Gastroesophageal sphincter (tissue), 4 donors: ENCODE results near the gene PKDCC. TPM values are rescaled to one million over a fixed set of nuclear protein-coding genes. Genes with fewer than 3 reads are reported as not detected.
A peak's percentile ranks its signal among the peaks of the same experiment; 100 is the strongest.

Source experiments
- ATAC-seq: fragments of 150-250 bp; one replicate; pipeline ENCODE4 v1.9.1; 2016; ENCODE audit warnings: mild to moderate bottlenecking, moderate library complexity
- H3K27ac ChIP-seq, 4 donors: fragments of 200-600 bp; sonication (generic) in 3 of 4; 1 replicate in 3 of 4; 2 replicates in 1 of 4; pipeline ENCODE4 v1.5.1; 2016 to 2019
- H3K27me3 ChIP-seq: fragments of 200-600 bp; sonication (generic); one replicate; pipeline ENCODE4 v1.5.1; 2019
- H3K36me3 ChIP-seq, 2 donors: fragments of 200-600 bp; sonication (generic); one replicate each; pipeline ENCODE4 v1.5.1; 2019; ENCODE audit warnings: control low read depth in 1 of 2
- H3K4me1 ChIP-seq, 3 donors: fragments of 200-600 bp; sonication (generic); 1 replicate in 2 of 3; 2 replicates in 1 of 3; pipeline ENCODE4 v1.5.1; 2016 to 2019; ENCODE audit warnings: control low read depth in 2 of 3
- H3K4me3 ChIP-seq, 2 donors: fragments of 200-600 bp; sonication (generic); one replicate each; pipeline ENCODE4 v1.5.1; 2019; ENCODE audit warnings: mild to moderate bottlenecking in 1 of 2, moderate library complexity in 1 of 2
- H3K9me3 ChIP-seq, 3 donors: fragments of 200-600 bp; sonication (generic); one replicate each; pipeline ENCODE4 v1.5.1; 2017 to 2019; ENCODE audit warnings: control low read depth in 2 of 3
- CTCF ChIP-seq, 4 experiments: fragments of 200-600 bp in 2 of 4; fragments of 450-650 bp in 2 of 4; sonication (generic) in 1 of 4; IDR thresholded peaks; one replicate each; pipeline ENCODE4 v1.5.1; 2017 to 2019; ENCODE audit warnings: antibody characterized with exemption in 4 of 4, mild to moderate bottlenecking in 2 of 4, moderate library complexity in 2 of 4
- EP300 ChIP-seq: sonication (generic); formaldehyde crosslinking; IDR thresholded peaks from one replicate; pipeline ENCODE4 v1.6.1; 2017; ENCODE audit warnings: antibody characterized with exemption, mild to moderate bottlenecking
- POLR2A ChIP-seq, 2 donors: fragments of 450-650 bp; IDR thresholded peaks; one replicate each; pipeline ENCODE4 v1.6.1; 2017; ENCODE audit warnings: antibody characterized with exemption in 2 of 2, mild to moderate bottlenecking in 2 of 2, moderate library complexity in 1 of 2
- POLR2AphosphoS5 ChIP-seq: sonication (generic); formaldehyde crosslinking; IDR thresholded peaks from one replicate; pipeline ENCODE4 v1.6.1; 2017; ENCODE audit warnings: antibody characterized with exemption
- WGBS, 2 donors: methylation state at CpG; one replicate each; pipeline ENCODE4 v1.1.5; 2018; ENCODE audit warnings: low coverage in 1 of 2; 5-methylcytosine and 5-hydroxymethylcytosine counted together
- total RNA-seq, 4 donors: library from RNA; depleted of rRNA; stranded (reverse); fragments of >200 nt; gene quantifications; one replicate each; pipeline ENCODE4 v1.1.0, GENCODE V29; 2016

Gene PKDCC
- total RNA-seq, 4 donors from 2014 or later = 89.0 to 277 (median 194) TPM

- peaks cover 0 to 27% (median 0%) of the 10 kb centered on the region in 3 donors for H3K4me1 ChIP-seq
- ATAC-seq = no peak
- 84% methylated on average over 2 of the region's 2 CpGs; no CpG with 5 or more reads in 1 of the 2 donors for WGBS, 2 donors
- no peak for TF ChIP-seq POLR2A (IDR thresholded peaks at IDR 0.05)
- no peak for TF ChIP-seq EP300
- TF ChIP-seq POLR2AphosphoS5 = no peak
- no peak for TF ChIP-seq CTCF (IDR thresholded peaks at IDR 0.05)
- no peaks in the 10 kb centered on the region for H3K9me3 ChIP-seq
- H3K27ac ChIP-seq = no peak overlapping the region
- H3K4me3 ChIP-seq = no peak overlapping the region
- no peaks in the 10 kb centered on the region for H3K36me3 ChIP-seq
- H3K27me3 ChIP-seq = no peaks in the 10 kb centered on the region
Observed at GRCh38 chr2:42073739-42074503, 26.1 kb downstream of the PKDCC start.

- Histone ChIP-seq H3K27me3 (no peaks in the 10 kb centered on the region), H3K9me3 (no peaks in the 10 kb centered on the region), H3K27ac (no peak overlapping the region), H3K4me3 (no peak overlapping the region), H3K4me1 (peaks cover 0 to 25% (median 0%) of the 10 kb centered on the region in 3 donors), H3K36me3 (no peaks in the 10 kb centered on the region)
- ATAC-seq = no peak
- WGBS, 2 donors = 80% methylated on average over 1 of the region's 2 CpGs; no CpG with 5 or more reads in 1 of the 2 donors
- TF ChIP-seq POLR2AphosphoS5 = no peak
- TF ChIP-seq EP300 = no peak
- TF ChIP-seq CTCF (IDR thresholded peaks at IDR 0.05) = no peak
- no peak for TF ChIP-seq POLR2A (IDR thresholded peaks at IDR 0.05)
Observed at GRCh38 chr2:42074661-42075060, 26.8 kb downstream of the PKDCC start.

- ATAC-seq = no peak
- 91% methylated on average over 10 of the region's 10 CpGs; no CpG with 5 or more reads in 1 of the 2 donors for WGBS, 2 donors
- Histone ChIP-seq H3K27me3 (no peaks in the 10 kb centered on the region), H3K4me3 (no peak overlapping the region), H3K4me1 (peaks cover 0 to 25% (median 0%) of the 10 kb centered on the region in 3 donors), H3K9me3 (no peaks in the 10 kb centered on the region), H3K27ac (no peak overlapping the region), H3K36me3 (no peaks in the 10 kb centered on the region)
- TF ChIP-seq CTCF (IDR thresholded peaks at IDR 0.05) = no peak
- no peak for TF ChIP-seq POLR2AphosphoS5
- TF ChIP-seq EP300 = no peak
- no peak for TF ChIP-seq POLR2A (IDR thresholded peaks at IDR 0.05)
Observed at GRCh38 chr2:42076357-42077225, 28.8 kb downstream of the PKDCC start.

GRCh38 chr2:42077343-42077742 lies 29.5 kb downstream of the PKDCC start:
- WGBS, 2 donors = no CpG with 5 or more reads among the region's 2 CpGs

More at GRCh38 chr2:42077343-42077742, 29.5 kb downstream of the PKDCC start:
- Histone ChIP-seq H3K36me3 (no peaks in the 10 kb centered on the region), H3K27me3 (no peaks in the 10 kb centered on the region), H3K27ac (no peak overlapping the region), H3K9me3 (no peaks in the 10 kb centered on the region), H3K4me1 (peaks cover 0 to 20% (median 0%) of the 10 kb centered on the region in 3 donors), H3K4me3 (no peak overlapping the region)
- no peak for ATAC-seq
- TF ChIP-seq EP300 (no peak), POLR2AphosphoS5 (no peak), CTCF (IDR thresholded peaks at IDR 0.05) (peak in 2 of 4 experiments; percentile 22 to 28)
